ENCODE measurements around the gene KCNB1.

DNA sequence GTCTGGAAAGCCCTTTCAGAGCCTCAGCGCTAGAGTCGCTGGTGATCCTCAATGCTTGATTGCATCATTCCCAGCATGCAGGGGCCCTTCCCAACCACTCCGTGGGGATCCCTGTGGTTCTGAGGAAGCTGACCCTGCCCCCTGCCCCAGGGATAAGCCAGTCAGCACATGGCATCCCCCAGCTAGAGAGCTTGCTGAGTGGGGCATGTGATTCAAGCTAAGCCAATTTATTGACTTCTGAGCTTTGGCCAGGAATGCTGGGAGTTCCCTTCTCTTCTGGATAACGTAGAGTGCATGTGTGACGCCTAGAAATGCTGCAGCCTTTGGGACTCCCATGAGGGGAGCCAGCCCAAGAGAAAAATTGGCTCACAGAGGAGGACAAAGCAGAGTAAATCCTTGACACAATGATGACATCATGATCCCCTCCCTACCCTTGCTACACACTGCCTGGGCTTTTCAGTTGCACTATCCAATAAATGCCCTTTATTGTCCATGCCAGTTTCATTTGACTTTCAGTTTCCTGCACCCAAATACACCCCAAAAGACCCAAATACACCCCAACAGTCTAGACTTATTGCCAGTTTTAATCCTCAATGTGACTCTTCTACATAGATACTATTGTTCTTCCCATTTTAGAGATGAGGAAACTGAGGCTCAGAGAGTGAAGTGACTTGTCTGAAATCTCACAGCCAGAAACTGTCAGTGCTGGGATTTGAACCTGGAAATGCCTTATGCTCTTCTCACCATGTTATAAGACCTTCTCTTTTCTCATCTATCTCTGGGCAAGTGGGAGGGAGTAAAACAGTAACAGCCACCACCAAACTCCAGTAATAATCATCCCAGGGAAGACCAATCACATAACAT lies 34.3 kb downstream of the KCNB1 start:
- TF ChIP-seq, protein P1, sequence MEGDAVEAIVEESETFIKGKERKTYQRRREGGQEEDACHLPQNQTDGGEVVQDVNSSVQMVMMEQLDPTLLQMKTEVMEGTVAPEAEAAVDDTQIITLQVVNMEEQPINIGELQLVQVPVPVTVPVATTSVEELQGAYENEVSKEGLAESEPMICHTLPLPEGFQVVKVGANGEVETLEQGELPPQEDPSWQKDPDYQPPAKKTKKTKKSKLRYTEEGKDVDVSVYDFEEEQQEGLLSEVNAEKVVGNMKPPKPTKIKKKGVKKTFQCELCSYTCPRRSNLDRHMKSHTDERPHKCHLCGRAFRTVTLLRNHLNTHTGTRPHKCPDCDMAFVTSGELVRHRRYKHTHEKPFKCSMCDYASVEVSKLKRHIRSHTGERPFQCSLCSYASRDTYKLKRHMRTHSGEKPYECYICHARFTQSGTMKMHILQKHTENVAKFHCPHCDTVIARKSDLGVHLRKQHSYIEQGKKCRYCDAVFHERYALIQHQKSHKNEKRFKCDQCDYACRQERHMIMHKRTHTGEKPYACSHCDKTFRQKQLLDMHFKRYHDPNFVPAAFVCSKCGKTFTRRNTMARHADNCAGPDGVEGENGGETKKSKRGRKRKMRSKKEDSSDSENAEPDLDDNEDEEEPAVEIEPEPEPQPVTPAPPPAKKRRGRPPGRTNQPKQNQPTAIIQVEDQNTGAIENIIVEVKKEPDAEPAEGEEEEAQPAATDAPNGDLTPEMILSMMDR (conservative IDR thresholded peaks at IDR 0.05 in 1 of 2, IDR thresholded peaks at IDR 0.05 in 1 of 2; ENCODE audit: low read depth in 1 of 2, low read length in 2 of 2): no peak
- TF ChIP-seq EZH2 (IDR thresholded peaks at IDR 0.05; ENCODE audit: low read length, missing control alignments): no peak

Measured in fibroblast of lung (primary cell).